ENCODE data around the gene UBE4A.
A peak's percentile ranks its signal among the peaks of the same experiment; 100 is the strongest.

- TF ChIP-seq CTCF (IDR thresholded peaks at IDR 0.05) (peak in 2 of 4 experiments; percentile 87 to 98), POLR2A (IDR thresholded peaks at IDR 0.05) (peak; percentile 42), POLR2AphosphoS5 (IDR thresholded peaks at IDR 0.05) (peak; percentile 61)
Measured at GRCh38 chr11:118435893-118436624, 76.7 kb downstream of the UBE4A start, which contains the start of gene KMT2A.
